ENCODE results near the gene PPFIBP1. TPM values are rescaled to one million over a fixed set of nuclear protein-coding genes. Genes with fewer than 3 reads are reported as not detected.

PPFIBP1 gene
- total and polyA plus RNA-seq, 2 of the 8 experiments (the other 6 are each of a cell fraction or from before 2014, with no cell fraction given), result 7.7 to 31.3 TPM

- Histone ChIP-seq H2BK12ac (ENCODE audit: low read depth, low read length) (no peak overlapping the region), H3K27ac (ENCODE audit: low read depth, low read length) (no peak overlapping the region), H3K79me1 (ENCODE audit: low read depth, low read length) (no peaks in the 10 kb centered on the region; the same call in none of the 2 replicates), H3K18ac (ENCODE audit: extremely low read depth, low read length) (no peak overlapping the region), H3K23ac (ENCODE audit: insufficient read length) (no peak overlapping the region), H3K14ac (ENCODE audit: insufficient read length) (no peak overlapping the region), H4K91ac (replicated peaks; ENCODE audit: insufficient read length, low read length) (no peak overlapping the region), H3K36me3 (ENCODE audit: control insufficient read depth in 2 of 4, insufficient read depth in 4 of 4, low read length in 3 of 4) (no peaks in the 10 kb centered on the region), H3K79me2 (ENCODE audit: control insufficient read depth in 1 of 2, insufficient read depth in 2 of 2, low read length in 2 of 2) (peaks cover 0 to 4% of the 10 kb centered on the region in 2 experiments; a peak in 2 of 4 replicates), H3K9ac (replicated peaks in 1 of 4; ENCODE audit: extremely low read depth in 1 of 4, low read depth in 3 of 4, low read length in 3 of 4) (no peak overlapping the region), H3K4me3 (ENCODE audit: extremely low read depth in 1 of 4, insufficient read depth in 2 of 4, low read depth in 3 of 4, low read length in 4 of 4) (no peak overlapping the region), H3K4me1 (replicated peaks in 1 of 4; ENCODE audit: control insufficient read depth in 3 of 4, insufficient read depth in 4 of 4, low read length in 3 of 4) (peaks cover under 1 to 7% (median 3%) of the 10 kb centered on the region in 4 experiments; a peak in 2 of 7 replicates), H3K23me2 (ENCODE audit: low read depth, low read length) (no peaks in the 10 kb centered on the region), H2BK5ac (ENCODE audit: low read depth, low read length) (no peak overlapping the region), H3K4ac (replicated peaks; ENCODE audit: insufficient read length, low read depth, low read length) (no peak overlapping the region), H3K4me2 (ENCODE audit: insufficient read depth in 1 of 2, low read depth in 2 of 2, low read length in 2 of 2) (no peak overlapping the region), H3K56ac (replicated peaks; ENCODE audit: insufficient read length, low read depth, low read length) (no peak overlapping the region), H2BK120ac (replicated peaks; ENCODE audit: low read depth, low read length) (no peak overlapping the region), H4K8ac (ENCODE audit: extremely low read depth, insufficient read depth, low read length) (no peak overlapping the region), H2BK20ac (ENCODE audit: low read length) (no peak overlapping the region), H2AK5ac (ENCODE audit: low read depth, low read length) (no peak overlapping the region), H4K5ac (ENCODE audit: insufficient read length, low read depth, low read length) (no peak overlapping the region), H3K27me3 (replicated peaks in 1 of 4; ENCODE audit: control insufficient read depth in 3 of 4, extremely low read depth in 1 of 4, insufficient read depth in 3 of 4, low read length in 3 of 4) (no peaks in the 10 kb centered on the region), H3K9me3 (ENCODE audit: insufficient read depth in 2 of 2, low read depth in 1 of 2, low read length in 1 of 2) (no peaks in the 10 kb centered on the region), H2AFZ (ENCODE audit: low read length) (no peak overlapping the region), H2BK15ac (ENCODE audit: low read length) (no peak overlapping the region), H4K20me1 (replicated peaks in 1 of 2; ENCODE audit: control insufficient read depth in 1 of 2, insufficient read depth in 2 of 2, low read length in 2 of 2) (peaks cover 0 to 6% of the 10 kb centered on the region in 2 experiments)
- 92% methylated on average over 9 of the region's 9 CpGs; no CpG with 5 or more reads in 1 of the 2 experiments for WGBS, 2 experiments (ENCODE audit: extremely low coverage in 1 of 2, insufficient coverage in 1 of 2, insufficient read length in 1 of 2, insufficient replicate concordance in 2 of 2, low coverage in 1 of 2, low lambda C conversion rate in 2 of 2, missing lambda C conversion rate in 1 of 2)
- ChIA-PET POLR2A (ENCODE audit: partially characterized antibody) (interaction anchor here (1.2 kb wide), 1 partner anchor 232 kb away, joined by 3 read pairs; no protein-coding TSS in a partner anchor), CTCF (ENCODE audit: partially characterized antibody) (interaction anchor here (0.7 kb wide), 1 partner anchor 108 kb away, joined by 3 read pairs; no protein-coding TSS in a partner anchor)
- FAIRE-seq, result no peak
- no peak for DNase-seq (ENCODE audit: low read depth in 1 of 2, low spot score in 2 of 2)
- TF ChIP-seq FOSL1 (IDR thresholded peaks at IDR 0.05; ENCODE audit: insufficient read depth, low read depth, low read length), result no peak
- no peak for TF ChIP-seq HDAC2 (IDR thresholded peaks at IDR 0.05; ENCODE audit: borderline replicate concordance in 1 of 2, low read depth in 2 of 2, low read length in 2 of 2)
- TF ChIP-seq CBX8 (IDR thresholded peaks at IDR 0.05; ENCODE audit: borderline replicate concordance, low read depth, low read length), result no peak
- TF ChIP-seq RFX5 (IDR thresholded peaks at IDR 0.05; ENCODE audit: borderline replicate concordance, low read depth, low read length), result no peak
- TF ChIP-seq POLR2AphosphoS5 (IDR thresholded peaks at IDR 0.05; ENCODE audit: low read depth, low read length), result no peak
Observed at GRCh38 chr12:27551172-27551840, 27.3 kb downstream of the PPFIBP1 start.

All from H1 (cell line).